ENCODE data around the gene FOXO3.
A peak's percentile ranks its signal among the peaks of the same experiment; 100 is the strongest.

FOXO3 gene

GRCh38 chr6:108686896-108687295, 126.2 kb downstream of the FOXO3 start:
- no peak for TF ChIP-seq CTCF (IDR thresholded peaks at IDR 0.05; ENCODE audit: control insufficient read depth, insufficient read depth, low read depth, low read length, missing control alignments)
- no peak for DNase-seq (ENCODE audit: low read depth)
- H3K4me3 ChIP-seq (ENCODE audit: control insufficient read depth, low read depth, low read length): no peak overlapping the region

- DNase-seq (ENCODE audit: low read depth): no peak
- TF ChIP-seq CTCF (IDR thresholded peaks at IDR 0.05; ENCODE audit: control insufficient read depth, insufficient read depth, low read depth, low read length, missing control alignments): no peak
Observed at GRCh38 chr6:108687921-108688320, 127.2 kb downstream of the FOXO3 start.

GRCh38 chr6:108689272-108690161, 128.8 kb downstream of the FOXO3 start:
- no peak overlapping the region for H3K4me3 ChIP-seq (ENCODE audit: control insufficient read depth, low read depth, low read length)
- no peak for TF ChIP-seq CTCF (IDR thresholded peaks at IDR 0.05; ENCODE audit: control insufficient read depth, insufficient read depth, low read depth, low read length, missing control alignments)
- peak; percentile 71 for DNase-seq (ENCODE audit: low read depth)

More at GRCh38 chr6:108687921-108688320, 127.2 kb downstream of the FOXO3 start:
- H3K4me3 ChIP-seq (ENCODE audit: control insufficient read depth, low read depth, low read length): no peak overlapping the region

GRCh38 chr6:108690326-108691049, 129.8 kb downstream of the FOXO3 start:
- no peak for TF ChIP-seq CTCF (IDR thresholded peaks at IDR 0.05; ENCODE audit: control insufficient read depth, insufficient read depth, low read depth, low read length, missing control alignments)
- no peak overlapping the region for H3K4me3 ChIP-seq (ENCODE audit: control insufficient read depth, low read depth, low read length)
- DNase-seq (ENCODE audit: low read depth): no peak

- no peak overlapping the region for H3K4me3 ChIP-seq (ENCODE audit: control insufficient read depth, low read depth, low read length)
- no peak for DNase-seq (ENCODE audit: low read depth)
- no peak for TF ChIP-seq CTCF (IDR thresholded peaks at IDR 0.05; ENCODE audit: control insufficient read depth, insufficient read depth, low read depth, low read length, missing control alignments)
Observed at GRCh38 chr6:108693430-108694154, 132.9 kb downstream of the FOXO3 start.

GRCh38 chr6:108694816-108695215, 134.1 kb downstream of the FOXO3 start:
- DNase-seq (ENCODE audit: low read depth): no peak
- H3K4me3 ChIP-seq (ENCODE audit: control insufficient read depth, low read depth, low read length): no peak overlapping the region
- TF ChIP-seq CTCF (IDR thresholded peaks at IDR 0.05; ENCODE audit: control insufficient read depth, insufficient read depth, low read depth, low read length, missing control alignments): no peak

Data from AG09309 (cell line).